ENCODE data around the gene FCHO2.

Gene FCHO2

GRCh38 chr5:73135429-73136054, 179.7 kb downstream of the FCHO2 start:
- no peak for DNase-seq (ENCODE audit: low read depth in 2 of 2)

DNA sequence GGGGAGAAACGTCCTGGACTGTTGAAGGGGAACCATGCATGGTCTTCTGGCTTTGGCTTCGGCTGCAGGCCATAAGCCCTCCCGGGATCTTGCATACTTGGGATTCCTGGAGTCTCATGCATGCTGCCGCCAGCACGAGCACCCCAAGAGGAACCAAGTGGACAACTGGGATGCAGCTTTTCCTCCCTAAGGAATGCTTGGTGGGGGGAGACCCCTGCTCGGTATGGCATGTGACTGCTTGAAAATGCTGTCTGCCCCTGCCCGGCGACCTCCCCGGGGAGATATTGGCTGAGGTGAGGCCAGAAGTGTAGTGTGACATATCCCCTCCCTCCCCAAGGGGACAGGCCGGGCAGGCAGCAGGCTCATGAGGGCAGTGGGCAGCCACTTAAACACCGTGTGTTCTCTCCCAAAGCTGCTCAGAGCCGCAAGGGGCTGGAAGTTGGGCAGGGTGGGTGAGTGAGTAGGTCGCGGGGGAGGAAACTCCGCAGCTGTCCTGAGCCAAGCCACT, 180.3 kb downstream of the FCHO2 start:
- no peak for DNase-seq (ENCODE audit: low read depth in 2 of 2)

DNA sequence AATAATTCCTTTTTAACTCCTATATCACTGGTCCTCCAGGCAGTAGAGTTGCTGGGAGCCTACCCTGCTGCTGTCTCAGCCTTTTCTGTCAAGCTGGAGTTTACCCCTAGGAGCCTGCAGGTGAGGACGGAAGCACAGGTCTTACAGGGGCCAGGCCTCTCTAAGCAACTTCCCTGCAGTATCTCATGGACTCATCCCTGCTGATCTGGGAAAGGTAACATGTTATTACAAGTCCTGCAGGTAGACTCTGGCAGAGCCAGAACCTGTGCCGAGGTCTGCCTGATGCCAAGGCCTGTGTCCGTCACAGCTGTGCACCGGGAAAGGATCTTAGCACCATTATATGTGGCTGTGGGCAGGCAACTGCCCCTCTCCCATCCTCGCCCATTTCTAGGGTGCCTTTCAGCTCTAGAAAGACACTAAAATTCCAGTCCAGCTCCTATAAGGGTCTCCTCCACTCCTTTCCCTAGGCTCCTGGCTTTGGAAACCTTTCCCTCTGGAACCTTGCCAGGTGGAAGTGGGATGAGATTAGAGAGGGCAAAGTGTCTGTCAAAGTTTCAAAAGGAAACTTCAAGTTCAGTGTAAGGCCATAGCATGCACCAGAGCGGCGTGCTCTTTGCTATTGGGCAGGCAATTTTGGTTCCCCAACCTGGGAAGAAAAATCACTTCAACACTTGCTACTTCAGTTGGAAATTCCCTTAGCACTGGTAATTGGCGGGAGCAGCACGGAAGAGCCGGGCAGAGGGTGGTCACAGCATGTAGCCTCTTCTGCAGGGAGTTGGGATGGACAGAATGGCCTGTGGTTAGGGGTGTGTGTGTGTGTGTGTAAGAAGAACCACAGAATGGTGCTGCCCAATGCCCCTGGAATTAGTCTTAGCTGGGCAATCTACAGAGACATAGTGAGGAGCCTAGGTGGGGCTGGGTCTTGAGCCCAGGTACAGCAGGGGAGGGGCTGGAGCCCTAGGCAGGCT, 182.0 kb downstream of the FCHO2 start:
- DNase-seq (ENCODE audit: low read depth in 2 of 2) = no peak

GRCh38 chr5:73139485-73139884, 183.6 kb downstream of the FCHO2 start:
- DNase-seq (ENCODE audit: low read depth in 2 of 2) = no peak

Measured in stimulated activated CD8-positive, alpha-beta memory T cell treated with anti-CD3 and anti-CD28 coated beads, Interleukin-2, amount 100 ng/mL, for 48 hours (primary cell).